Activated naive CD4-positive, alpha-beta T cell treated with anti-CD3 and anti-CD28 coated beads for 36 hours (primary cell): ENCODE measurements around the gene AGPAT4. TPM values are rescaled to one million over a fixed set of nuclear protein-coding genes. Genes with fewer than 3 reads are reported as not detected.
A peak's percentile ranks its signal among the peaks of the same experiment; 100 is the strongest.

ENCODE experiments used
- CTCF ChIA-PET: fragments of 350-600 bp; sonication (Branson Sonifier 250); formaldehyde crosslinking; loops from one replicate; lab custom pipeline; 2021; ENCODE audit warnings: antibody characterized with exemption; lab: Charles Lee
- DNase-seq: peaks from one replicate; pipeline ENCODE4 v3.0.0-alpha.2; 2020
- H3K27ac Mint-ChIP-seq: one replicate; pipeline ENCODE4 v1.8.0; 2021; ENCODE audit warnings: mild to moderate bottlenecking, mixed read lengths
- H3K27me3 Mint-ChIP-seq: one replicate; pipeline ENCODE4 v1.8.0; 2021; ENCODE audit warnings: low read depth, mixed read lengths
- H3K36me3 Mint-ChIP-seq: one replicate; pipeline ENCODE4 v1.8.0; 2021; ENCODE audit warnings: low read depth, mixed read lengths
- H3K4me1 Mint-ChIP-seq: one replicate; pipeline ENCODE4 v1.8.0; 2021; ENCODE audit warnings: low read depth, mixed read lengths
- H3K4me3 Mint-ChIP-seq: one replicate; pipeline ENCODE4 v1.8.0; 2021; ENCODE audit warnings: mild to moderate bottlenecking, moderate library complexity, mixed read lengths
- H3K9me3 Mint-ChIP-seq: one replicate; pipeline ENCODE4 v1.8.0; 2021; ENCODE audit warnings: mixed read lengths
- intact Hi-C: fragments of 100-400 bp; cut with micrococcal nuclease; formaldehyde crosslinking; loops from one replicate; pipeline ENCODE4 v1.15.1; 2023
- total RNA-seq, 2 experiments: library from RNA; stranded (reverse); gene quantifications; one replicate each; pipeline ENCODE4 v1.2.3, GENCODE V29; 2021

The AGPAT4 gene
- total RNA-seq, 2 experiments from 2014 or later, result 3.7 to 4.2 TPM

- Mint-ChIP-seq H3K27ac (no peak overlapping the region), H3K36me3 (no peaks in the 10 kb centered on the region), H3K4me3 (no peak overlapping the region), H3K27me3 (peaks cover 8% of the 10 kb centered on the region), H3K4me1 (peaks cover 16% of the 10 kb centered on the region), H3K9me3 (peaks cover 11% of the 10 kb centered on the region)
- CTCF ChIA-PET, result no interaction called here
- intact Hi-C loops, result no loop called here
- no peak for DNase-seq
Measured at GRCh38 chr6:161276605-161277155, 2.8 kb upstream of the AGPAT4 start.

GRCh38 chr6:161274898-161275297, 1.0 kb upstream of the AGPAT4 start:
- Mint-ChIP-seq H3K36me3 (no peaks in the 10 kb centered on the region), H3K9me3 (no peaks in the 10 kb centered on the region), H3K27me3 (peaks cover 5% of the 10 kb centered on the region), H3K27ac (no peak overlapping the region), H3K4me3 (no peak overlapping the region), H3K4me1 (peaks cover 16% of the 10 kb centered on the region)
- intact Hi-C loops, result loop anchor here (1.0 to 5.0 kb wide), 6 partner anchors 39 to 1452 kb away; partner anchors contain the start of genes MAP3K4, PACRG and PRKN
- no peak for DNase-seq
- CTCF ChIA-PET, result interaction anchor here (0.8 kb wide), 1 partner anchor 35 kb away, joined by 3 read pairs; no protein-coding TSS in a partner anchor

- H3K27ac Mint-ChIP-seq, result peak overlapping the region; percentile 77
- peaks cover 16% of the 10 kb centered on the region for H3K4me1 Mint-ChIP-seq
- H3K4me3 Mint-ChIP-seq, result peak overlapping the region; percentile 73
- no peak for DNase-seq
- peaks cover 3% of the 10 kb centered on the region for H3K27me3 Mint-ChIP-seq
- intact Hi-C loops, result loop anchor here (1.0 to 5.0 kb wide), 6 partner anchors 38 to 1453 kb away; partner anchors contain the start of genes MAP3K4, PACRG and PRKN
- H3K9me3 Mint-ChIP-seq, result no peaks in the 10 kb centered on the region
- no peaks in the 10 kb centered on the region for H3K36me3 Mint-ChIP-seq
- CTCF ChIA-PET, result no interaction called here
Measured at GRCh38 chr6:161274488-161274858, 612 bp upstream of the AGPAT4 start.

GRCh38 chr6:161273274-161273751, 548 bp downstream of the AGPAT4 start:
- Mint-ChIP-seq H3K27ac (no peak overlapping the region), H3K4me1 (peaks cover 16% of the 10 kb centered on the region), H3K9me3 (no peaks in the 10 kb centered on the region), H3K4me3 (peak overlapping the region; percentile 73), H3K27me3 (peaks cover 3% of the 10 kb centered on the region), H3K36me3 (no peaks in the 10 kb centered on the region)
- CTCF ChIA-PET, result no interaction called here
- DNase-seq, result peak; percentile 40
- intact Hi-C loops, result loop anchor here (5.0 kb wide), 3 partner anchors 99 to 1454 kb away; partner anchors contain the start of genes PACRG and PRKN

- Mint-ChIP-seq H3K27ac (no peak overlapping the region), H3K36me3 (no peaks in the 10 kb centered on the region), H3K4me1 (peaks cover 16% of the 10 kb centered on the region), H3K27me3 (peaks cover 3% of the 10 kb centered on the region), H3K4me3 (peak overlapping the region; percentile 73), H3K9me3 (no peaks in the 10 kb centered on the region)
- no peak for DNase-seq
- intact Hi-C loops, result loop anchor here (5.0 kb wide), 3 partner anchors 100 to 1455 kb away; partner anchors contain the start of genes PACRG and PRKN
- CTCF ChIA-PET, result no interaction called here
Measured at GRCh38 chr6:161272635-161273273, 1.1 kb downstream of the AGPAT4 start.

- intact Hi-C loops, result loop anchor here (5.0 kb wide), 3 partner anchors 101 to 1456 kb away; partner anchors contain the start of genes PACRG and PRKN
- H3K4me3 Mint-ChIP-seq, result no peak overlapping the region
- no peak overlapping the region for H3K27ac Mint-ChIP-seq
- CTCF ChIA-PET, result no interaction called here
- DNase-seq, result no peak
- peaks cover 3% of the 10 kb centered on the region for H3K27me3 Mint-ChIP-seq
- H3K36me3 Mint-ChIP-seq, result no peaks in the 10 kb centered on the region
- H3K4me1 Mint-ChIP-seq, result peaks cover 16% of the 10 kb centered on the region
- no peaks in the 10 kb centered on the region for H3K9me3 Mint-ChIP-seq
Measured at GRCh38 chr6:161271343-161272030, 2.4 kb downstream of the AGPAT4 start.

- no peaks in the 10 kb centered on the region for H3K36me3 Mint-ChIP-seq
- CTCF ChIA-PET, result no interaction called here
Measured at GRCh38 chr6:161270116-161270515, 3.7 kb downstream of the AGPAT4 start.

GRCh38 chr6:161269310-161269709, 4.6 kb downstream of the AGPAT4 start:
- no peak for DNase-seq
- Mint-ChIP-seq H3K9me3 (no peaks in the 10 kb centered on the region), H3K27ac (no peak overlapping the region), H3K27me3 (no peaks in the 10 kb centered on the region), H3K36me3 (no peaks in the 10 kb centered on the region), H3K4me3 (no peak overlapping the region), H3K4me1 (peaks cover 10% of the 10 kb centered on the region)
- CTCF ChIA-PET, result no interaction called here
- intact Hi-C loops, result no loop called here

More at GRCh38 chr6:161270116-161270515, 3.7 kb downstream of the AGPAT4 start:
- Mint-ChIP-seq H3K9me3 (no peaks in the 10 kb centered on the region), H3K27ac (no peak overlapping the region), H3K27me3 (peaks cover 3% of the 10 kb centered on the region), H3K4me3 (no peak overlapping the region), H3K4me1 (peaks cover 16% of the 10 kb centered on the region)
- intact Hi-C loops, result loop anchor here (5.0 kb wide), 3 partner anchors 102 to 1457 kb away; partner anchors contain the start of genes PACRG and PRKN
- no peak for DNase-seq

- peaks cover 8% of the 10 kb centered on the region for H3K4me1 Mint-ChIP-seq
- no peak overlapping the region for H3K27ac Mint-ChIP-seq
- CTCF ChIA-PET, result interaction anchor here (0.5 to 1.3 kb wide), 2 partner anchors 26 to 102 kb away, joined by 3 to 4 read pairs; no protein-coding TSS in a partner anchor
- H3K27me3 Mint-ChIP-seq, result no peaks in the 10 kb centered on the region
- no peak for DNase-seq
- no peak overlapping the region for H3K4me3 Mint-ChIP-seq
- no peaks in the 10 kb centered on the region for H3K36me3 Mint-ChIP-seq
- intact Hi-C loops, result no loop called here
- no peaks in the 10 kb centered on the region for H3K9me3 Mint-ChIP-seq
Measured at GRCh38 chr6:161268531-161269210, 5.2 kb downstream of the AGPAT4 start.

- CTCF ChIA-PET, result no interaction called here
- Mint-ChIP-seq H3K36me3 (peaks cover 1% of the 10 kb centered on the region), H3K27ac (no peak overlapping the region), H3K4me1 (no peaks in the 10 kb centered on the region), H3K27me3 (no peaks in the 10 kb centered on the region), H3K9me3 (no peaks in the 10 kb centered on the region), H3K4me3 (no peak overlapping the region)
- intact Hi-C loops, result no loop called here
- no peak for DNase-seq
Measured at GRCh38 chr6:161266513-161267230, 7.2 kb downstream of the AGPAT4 start.

- Mint-ChIP-seq H3K4me3 (no peak overlapping the region), H3K36me3 (peaks cover 2% of the 10 kb centered on the region), H3K27me3 (no peaks in the 10 kb centered on the region), H3K27ac (no peak overlapping the region), H3K9me3 (no peaks in the 10 kb centered on the region), H3K4me1 (no peaks in the 10 kb centered on the region)
- no peak for DNase-seq
- CTCF ChIA-PET, result no interaction called here
- intact Hi-C loops, result no loop called here
Measured at GRCh38 chr6:161265975-161266374, 7.9 kb downstream of the AGPAT4 start.
